ENCODE data around the gene VPS33B.

VPS33B gene

GRCh38 chr15:90954712-90955623 lies 67.4 kb downstream of the VPS33B start, which contains the start of gene RCCD1:
Gene RCCD1 (plus strand): TSS chr15:90954884. CDS start chr15:90956735, 1,851 bp downstream.
- H3K27me3 Mint-ChIP-seq (ENCODE audit: low read depth, poor library complexity), result peaks cover 19% of the 10 kb centered on the region
- H3K27ac Mint-ChIP-seq, result peak within 1 kb of the TSS; percentile 81
- peak; percentile 88 for DNase-seq
- peaks cover 16% of the 10 kb centered on the region for H3K4me1 Mint-ChIP-seq
- H3K9me3 Mint-ChIP-seq, result no peaks in the 10 kb centered on the region
- peaks cover 33% of the 10 kb centered on the region for H3K36me3 Mint-ChIP-seq (ENCODE audit: low read depth)
- H3K4me3 Mint-ChIP-seq, result peak within 1 kb of the TSS; percentile 80
- TF ChIP-seq, protein P1, sequence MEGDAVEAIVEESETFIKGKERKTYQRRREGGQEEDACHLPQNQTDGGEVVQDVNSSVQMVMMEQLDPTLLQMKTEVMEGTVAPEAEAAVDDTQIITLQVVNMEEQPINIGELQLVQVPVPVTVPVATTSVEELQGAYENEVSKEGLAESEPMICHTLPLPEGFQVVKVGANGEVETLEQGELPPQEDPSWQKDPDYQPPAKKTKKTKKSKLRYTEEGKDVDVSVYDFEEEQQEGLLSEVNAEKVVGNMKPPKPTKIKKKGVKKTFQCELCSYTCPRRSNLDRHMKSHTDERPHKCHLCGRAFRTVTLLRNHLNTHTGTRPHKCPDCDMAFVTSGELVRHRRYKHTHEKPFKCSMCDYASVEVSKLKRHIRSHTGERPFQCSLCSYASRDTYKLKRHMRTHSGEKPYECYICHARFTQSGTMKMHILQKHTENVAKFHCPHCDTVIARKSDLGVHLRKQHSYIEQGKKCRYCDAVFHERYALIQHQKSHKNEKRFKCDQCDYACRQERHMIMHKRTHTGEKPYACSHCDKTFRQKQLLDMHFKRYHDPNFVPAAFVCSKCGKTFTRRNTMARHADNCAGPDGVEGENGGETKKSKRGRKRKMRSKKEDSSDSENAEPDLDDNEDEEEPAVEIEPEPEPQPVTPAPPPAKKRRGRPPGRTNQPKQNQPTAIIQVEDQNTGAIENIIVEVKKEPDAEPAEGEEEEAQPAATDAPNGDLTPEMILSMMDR (IDR thresholded peaks at IDR 0.05), result no peak

- TF ChIP-seq, protein P1 (IDR thresholded peaks at IDR 0.05), result no peak
- DNase-seq, result no peak
- H3K4me3 Mint-ChIP-seq, result peak overlapping the region; percentile 80
- peaks cover 38% of the 10 kb centered on the region for H3K36me3 Mint-ChIP-seq (ENCODE audit: low read depth)
- H3K9me3 Mint-ChIP-seq, result no peaks in the 10 kb centered on the region
- no peak overlapping the region for H3K27ac Mint-ChIP-seq
- peaks cover 16% of the 10 kb centered on the region for H3K4me1 Mint-ChIP-seq
- H3K27me3 Mint-ChIP-seq (ENCODE audit: low read depth, poor library complexity), result peaks cover 19% of the 10 kb centered on the region
Observed at GRCh38 chr15:90953947-90954711, 68.3 kb downstream of the VPS33B start.

GRCh38 chr15:90952901-90953677 lies 69.3 kb downstream of the VPS33B start:
- peaks cover 48% of the 10 kb centered on the region for H3K36me3 Mint-ChIP-seq (ENCODE audit: low read depth)
- no peak overlapping the region for H3K27ac Mint-ChIP-seq

GRCh38 chr15:90950676-90951075 lies 71.7 kb downstream of the VPS33B start:
- no peak for DNase-seq
- TF ChIP-seq, protein P1 (IDR thresholded peaks at IDR 0.05), result no peak
- H3K4me3 Mint-ChIP-seq, result no peak overlapping the region
- peaks cover 57% of the 10 kb centered on the region for H3K36me3 Mint-ChIP-seq (ENCODE audit: low read depth)
- peaks cover 1% of the 10 kb centered on the region for H3K4me1 Mint-ChIP-seq
- no peak overlapping the region for H3K27ac Mint-ChIP-seq
- no peaks in the 10 kb centered on the region for H3K9me3 Mint-ChIP-seq
- peaks cover 8% of the 10 kb centered on the region for H3K27me3 Mint-ChIP-seq (ENCODE audit: low read depth, poor library complexity)

More at GRCh38 chr15:90952901-90953677, 69.3 kb downstream of the VPS33B start:
- Mint-ChIP-seq H3K27me3 (ENCODE audit: low read depth, poor library complexity) (peaks cover 19% of the 10 kb centered on the region), H3K9me3 (no peaks in the 10 kb centered on the region), H3K4me3 (no peak overlapping the region), H3K4me1 (peaks cover 16% of the 10 kb centered on the region)
- DNase-seq, result no peak
- TF ChIP-seq, protein P1 (IDR thresholded peaks at IDR 0.05), result no peak

DNA sequence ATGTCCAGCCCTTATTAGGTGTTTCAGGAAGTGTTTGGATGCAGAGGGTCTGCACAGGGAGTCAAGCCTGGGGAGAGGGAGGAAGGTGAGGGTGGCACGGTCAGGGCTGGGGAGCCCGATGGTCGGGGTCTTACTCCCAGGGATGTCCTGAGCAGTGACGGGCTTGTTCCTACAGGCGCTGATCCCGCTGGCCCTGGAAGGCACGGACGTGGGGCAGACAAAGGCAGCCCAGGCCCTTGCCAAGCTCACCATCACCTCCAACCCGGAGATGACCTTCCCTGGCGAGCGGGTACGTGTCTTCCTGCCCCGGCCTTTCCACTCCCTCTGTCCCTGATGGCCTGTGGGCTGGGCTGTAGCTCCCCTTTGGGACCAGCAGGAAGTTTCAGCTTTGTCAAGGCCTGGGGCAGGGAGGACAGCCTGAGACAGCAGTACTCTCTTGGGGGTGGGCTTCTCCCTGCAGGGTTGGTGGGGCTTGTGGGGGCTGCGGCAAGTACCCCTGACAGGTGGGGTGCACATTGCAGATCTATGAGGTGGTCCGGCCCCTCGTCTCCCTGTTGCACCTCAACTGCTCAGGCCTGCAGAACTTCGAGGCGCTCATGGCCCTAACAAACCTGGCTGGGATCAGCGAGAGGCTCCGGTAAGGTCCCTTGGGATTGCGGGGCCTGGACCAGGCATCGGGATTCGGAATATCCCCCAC lies 72.3 kb downstream of the VPS33B start:
- TF ChIP-seq, protein P1 (IDR thresholded peaks at IDR 0.05), result no peak
- peaks cover 6% of the 10 kb centered on the region for H3K27me3 Mint-ChIP-seq (ENCODE audit: low read depth, poor library complexity)
- no peak overlapping the region for H3K4me3 Mint-ChIP-seq
- no peaks in the 10 kb centered on the region for H3K4me1 Mint-ChIP-seq
- no peaks in the 10 kb centered on the region for H3K9me3 Mint-ChIP-seq
- no peak overlapping the region for H3K27ac Mint-ChIP-seq
- DNase-seq, result no peak
- H3K36me3 Mint-ChIP-seq (ENCODE audit: low read depth), result peaks cover 57% of the 10 kb centered on the region
